ENCODE data around the gene GALR1.

GALR1 gene

GRCh38 chr18:77250501-77250925 lies 865 bp downstream of the GALR1 start:
- Histone ChIP-seq H3K4me3 (no peak overlapping the region), H3K27ac (no peak overlapping the region), H3K4me2 (no peak overlapping the region), H3K9me3 (peaks cover 53% of the 10 kb centered on the region), H4K20me1 (no peaks in the 10 kb centered on the region), H3K4me1 (no peaks in the 10 kb centered on the region), H3K9ac (no peak overlapping the region), H3K27me3 (no peaks in the 10 kb centered on the region), H3K36me3 (no peaks in the 10 kb centered on the region)
- no peak for TF ChIP-seq Cebpa-rat (IDR thresholded peaks at IDR 0.05)

GRCh38 chr18:77250926-77251729 lies 1.5 kb downstream of the GALR1 start:
- Histone ChIP-seq H4K20me1 (no peaks in the 10 kb centered on the region), H3K4me2 (no peak overlapping the region), H3K9ac (no peak overlapping the region), H3K27me3 (no peaks in the 10 kb centered on the region), H3K4me1 (no peaks in the 10 kb centered on the region), H3K4me3 (no peak overlapping the region), H3K27ac (no peak overlapping the region), H3K9me3 (peaks cover 53% of the 10 kb centered on the region), H3K36me3 (no peaks in the 10 kb centered on the region)
- TF ChIP-seq Cebpa-rat (IDR thresholded peaks at IDR 0.05): no peak

- Histone ChIP-seq H4K20me1 (no peaks in the 10 kb centered on the region), H3K27me3 (no peaks in the 10 kb centered on the region), H3K36me3 (no peaks in the 10 kb centered on the region), H3K4me2 (no peak overlapping the region), H3K9ac (no peak overlapping the region), H3K4me3 (no peak overlapping the region), H3K9me3 (peaks cover 53% of the 10 kb centered on the region), H3K27ac (no peak overlapping the region), H3K4me1 (no peaks in the 10 kb centered on the region)
- TF ChIP-seq Cebpa-rat (IDR thresholded peaks at IDR 0.05): no peak
Observed at GRCh38 chr18:77251730-77252050, 2.0 kb downstream of the GALR1 start.

- Histone ChIP-seq H3K4me2 (no peak overlapping the region), H3K9ac (no peak overlapping the region), H3K9me3 (peaks cover 38% of the 10 kb centered on the region), H3K4me1 (no peaks in the 10 kb centered on the region), H3K27ac (no peak overlapping the region), H3K27me3 (no peaks in the 10 kb centered on the region), H3K4me3 (no peak overlapping the region), H4K20me1 (no peaks in the 10 kb centered on the region), H3K36me3 (no peaks in the 10 kb centered on the region)
- TF ChIP-seq Cebpa-rat (IDR thresholded peaks at IDR 0.05): no peak
Observed at GRCh38 chr18:77254711-77255405, 5.2 kb downstream of the GALR1 start.

- no peaks in the 10 kb centered on the region for H3K4me1 ChIP-seq
- no peak overlapping the region for H3K4me3 ChIP-seq
- TF ChIP-seq Cebpa-rat (IDR thresholded peaks at IDR 0.05): no peak
- no peaks in the 10 kb centered on the region for H3K36me3 ChIP-seq
- no peak overlapping the region for H3K27ac ChIP-seq
- H3K9me3 ChIP-seq: peaks cover 31% of the 10 kb centered on the region
- no peaks in the 10 kb centered on the region for H4K20me1 ChIP-seq
- H3K9ac ChIP-seq: no peak overlapping the region
- no peak overlapping the region for H3K4me2 ChIP-seq
- H3K27me3 ChIP-seq: no peaks in the 10 kb centered on the region
Observed at GRCh38 chr18:77255426-77256105, 5.9 kb downstream of the GALR1 start.

GRCh38 chr18:77262643-77263465 lies 13.2 kb downstream of the GALR1 start:
- no peak overlapping the region for H3K27ac ChIP-seq
- no peak overlapping the region for H3K9ac ChIP-seq
- H3K4me2 ChIP-seq: no peak overlapping the region
- H4K20me1 ChIP-seq: no peaks in the 10 kb centered on the region
- peaks cover 33% of the 10 kb centered on the region for H3K9me3 ChIP-seq
- no peaks in the 10 kb centered on the region for H3K27me3 ChIP-seq
- H3K36me3 ChIP-seq: no peaks in the 10 kb centered on the region
- no peak for TF ChIP-seq Cebpa-rat (IDR thresholded peaks at IDR 0.05)
- no peak overlapping the region for H3K4me3 ChIP-seq
- no peaks in the 10 kb centered on the region for H3K4me1 ChIP-seq

- Histone ChIP-seq H3K4me3 (no peak overlapping the region), H3K4me1 (no peaks in the 10 kb centered on the region), H3K36me3 (no peaks in the 10 kb centered on the region), H3K27ac (no peak overlapping the region), H3K4me2 (no peak overlapping the region), H3K9ac (no peak overlapping the region), H3K9me3 (peaks cover 32% of the 10 kb centered on the region), H4K20me1 (no peaks in the 10 kb centered on the region), H3K27me3 (no peaks in the 10 kb centered on the region)
- no peak for TF ChIP-seq Cebpa-rat (IDR thresholded peaks at IDR 0.05)
Observed at GRCh38 chr18:77263466-77263763, 13.8 kb downstream of the GALR1 start.

- Histone ChIP-seq H3K4me1 (no peaks in the 10 kb centered on the region), H3K27me3 (no peaks in the 10 kb centered on the region), H3K9ac (no peak overlapping the region), H3K27ac (no peak overlapping the region), H3K4me3 (no peak overlapping the region), H3K9me3 (peaks cover 23% of the 10 kb centered on the region), H3K36me3 (no peaks in the 10 kb centered on the region), H4K20me1 (no peaks in the 10 kb centered on the region), H3K4me2 (no peak overlapping the region)
- TF ChIP-seq Cebpa-rat (IDR thresholded peaks at IDR 0.05): no peak
Observed at GRCh38 chr18:77267969-77268368, 18.3 kb downstream of the GALR1 start.

- no peaks in the 10 kb centered on the region for H3K36me3 ChIP-seq
- H3K9ac ChIP-seq: no peak overlapping the region
- no peak overlapping the region for H3K4me2 ChIP-seq
- H3K4me1 ChIP-seq: no peaks in the 10 kb centered on the region
- no peaks in the 10 kb centered on the region for H3K27me3 ChIP-seq
- H3K27ac ChIP-seq: no peak overlapping the region
- H3K9me3 ChIP-seq: peaks cover 23% of the 10 kb centered on the region
- no peaks in the 10 kb centered on the region for H4K20me1 ChIP-seq
- no peak overlapping the region for H3K4me3 ChIP-seq
- no peak for TF ChIP-seq Cebpa-rat (IDR thresholded peaks at IDR 0.05)
Observed at GRCh38 chr18:77268456-77268855, 18.8 kb downstream of the GALR1 start.

Measured in BLaER1 (cell line).